Neuronal stem cell (in vitro differentiated cells): Measurements from ENCODE around the gene LRIG1.

Experiments
- DNase-seq: peaks from one replicate; pipeline ENCODE4 v3.0.0-alpha.2; 2013; ENCODE audit warnings: low spot score
- H2AFZ ChIP-seq: one replicate; pipeline ENCODE4 v1.6.1; 2013; ENCODE audit warnings: mild to moderate bottlenecking, low read length, inconsistent platforms
- H2AK5ac ChIP-seq: 2 replicates; pipeline ENCODE4 v1.6.1; 2013; ENCODE audit warnings: low read depth, mild to moderate bottlenecking, inconsistent platforms, low read length, moderate library complexity, mixed read lengths
- H2BK120ac ChIP-seq: 2 replicates; pipeline ENCODE4 v1.6.1; 2013; ENCODE audit warnings: low read depth, mild to moderate bottlenecking, inconsistent platforms, low read length, moderate library complexity, mixed read lengths
- H2BK12ac ChIP-seq: one replicate; pipeline ENCODE4 v1.6.1; 2013; ENCODE audit warnings: low read length, inconsistent platforms
- H2BK15ac ChIP-seq: 2 replicates; pipeline ENCODE4 v1.6.1; 2013; ENCODE audit warnings: mild to moderate bottlenecking, low read length, inconsistent platforms, mixed read lengths
- H2BK5ac ChIP-seq: one replicate; pipeline ENCODE4 v1.6.1; 2013; ENCODE audit warnings: inconsistent platforms, mild to moderate bottlenecking, low read length, moderate library complexity
- H3K14ac ChIP-seq: one replicate; pipeline ENCODE4 v1.6.1; 2013; ENCODE audit warnings: low read length, inconsistent platforms
- H3K18ac ChIP-seq: 2 replicates; pipeline ENCODE4 v1.6.1; 2013; ENCODE audit warnings: low read length, inconsistent platforms
- H3K23ac ChIP-seq: 2 replicates; pipeline ENCODE4 v1.6.1; 2013; ENCODE audit warnings: low read depth, mild to moderate bottlenecking, mixed read lengths, low read length, inconsistent platforms; ENCODE audit not compliant: poor library complexity
- H3K27ac ChIP-seq: replicated peaks from 3 replicates; pipeline ENCODE4 v1.5.1; 2013; ENCODE audit warnings: low read length, inconsistent platforms
- H3K27me3 ChIP-seq, 3 experiments: 2 replicates each; pipeline ENCODE4 v1.6.1; 2013; ENCODE audit warnings: low read length in 3 of 3, mild to moderate bottlenecking in 2 of 3, inconsistent platforms in 1 of 3, low read depth in 1 of 3, mixed read lengths in 1 of 3, moderate library complexity in 1 of 3; ENCODE audit not compliant: control insufficient read depth in 3 of 3, insufficient read depth in 3 of 3
- H3K36me3 ChIP-seq, 2 donors: replicated peaks in 1 of 2; 2 replicates each; pipeline ENCODE4 v1.6.1; 2013; ENCODE audit warnings: low read length in 2 of 2; ENCODE audit not compliant: control insufficient read depth in 2 of 2, insufficient read depth in 2 of 2
- H3K4ac ChIP-seq: 2 replicates; pipeline ENCODE4 v1.6.1; 2013; ENCODE audit warnings: inconsistent platforms, mild to moderate bottlenecking, low read length, moderate library complexity
- H3K4me1 ChIP-seq, 2 donors: 1 replicate in 1 of 2; 2 replicates in 1 of 2; pipeline ENCODE4 v1.6.1; 2013; ENCODE audit warnings: low read length in 2 of 2, low read depth in 1 of 2; ENCODE audit not compliant: control insufficient read depth in 2 of 2, insufficient read depth in 1 of 2
- H3K4me2 ChIP-seq: one replicate; pipeline ENCODE4 v1.6.1; 2013; ENCODE audit warnings: mild to moderate bottlenecking, low read length, inconsistent platforms; ENCODE audit not compliant: insufficient read depth, poor library complexity, severe bottlenecking
- H3K4me3 ChIP-seq, 2 donors: 2 replicates each; pipeline ENCODE4 v1.5.1; 2013; ENCODE audit warnings: low read length in 2 of 2, mild to moderate bottlenecking in 2 of 2, inconsistent platforms in 1 of 2, moderate library complexity in 1 of 2
- H3K79me1 ChIP-seq: one replicate; pipeline ENCODE4 v1.6.1; 2013; ENCODE audit warnings: low read depth, mild to moderate bottlenecking, inconsistent platforms, low read length, moderate library complexity
- H3K9ac ChIP-seq: one replicate; pipeline ENCODE4 v1.6.1; 2013; ENCODE audit warnings: mild to moderate bottlenecking, low read depth, low read length, inconsistent platforms; ENCODE audit not compliant: poor library complexity
- H3K9me3 ChIP-seq, 2 donors: replicated peaks in 1 of 2; 2 replicates each; pipeline versions ENCODE3 to v1.6.1; 2013; ENCODE audit warnings: low read length in 2 of 2, mild to moderate bottlenecking in 2 of 2, inconsistent platforms in 1 of 2, low read depth in 1 of 2, mixed read lengths in 1 of 2, moderate library complexity in 1 of 2; ENCODE audit not compliant: control insufficient read depth in 2 of 2, insufficient read depth in 1 of 2
- H4K8ac ChIP-seq: one replicate; pipeline ENCODE4 v1.6.1; 2013; ENCODE audit warnings: low read depth, mild to moderate bottlenecking, inconsistent platforms, low read length, moderate library complexity
- H4K91ac ChIP-seq: one replicate; pipeline ENCODE4 v1.6.1; 2013; ENCODE audit warnings: low read length, low read depth, mild to moderate bottlenecking, inconsistent platforms; ENCODE audit not compliant: poor library complexity
- WGBS, 2 donors: extraction: QIAGEN DNeasy Blood & Tissue Kit; methylation state at CpG; one replicate each; pipeline ENCODE4 v1.1.7; 2013; ENCODE audit warnings: missing lambda C conversion rate in 2 of 2, mixed read lengths in 1 of 2; ENCODE audit not compliant: insufficient read length in 2 of 2, insufficient replicate concordance in 1 of 2; ENCODE audit errors: extremely low coverage in 2 of 2; 5-methylcytosine and 5-hydroxymethylcytosine counted together

The LRIG1 gene

GRCh38 chr3:66506154-66506553 is 5.3 kb upstream of the LRIG1 start:
- Histone ChIP-seq H3K4me2 (no peak overlapping the region), H3K9me3 (no peaks in the 10 kb centered on the region), H2AFZ (no peak overlapping the region), H3K27me3 (no peaks in the 10 kb centered on the region), H3K9ac (no peak overlapping the region), H3K79me1 (no peaks in the 10 kb centered on the region), H2BK15ac (no peak overlapping the region), H3K27ac (no peak overlapping the region), H3K4ac (no peak overlapping the region), H3K36me3 (no peaks in the 10 kb centered on the region), H3K23ac (no peak overlapping the region), H2BK120ac (no peak overlapping the region), H2BK5ac (no peak overlapping the region), H3K14ac (no peak overlapping the region), H3K4me3 (no peak overlapping the region), H3K18ac (no peak overlapping the region), H2BK12ac (no peak overlapping the region), H2AK5ac (no peak overlapping the region), H4K8ac (no peak overlapping the region), H4K91ac (no peak overlapping the region), H3K4me1 (peaks cover 4 to 8% of the 10 kb centered on the region in 2 donors)
- no CpG with 5 or more reads among the region's 6 CpGs for WGBS, 2 donors
- DNase-seq: no peak

DNA sequence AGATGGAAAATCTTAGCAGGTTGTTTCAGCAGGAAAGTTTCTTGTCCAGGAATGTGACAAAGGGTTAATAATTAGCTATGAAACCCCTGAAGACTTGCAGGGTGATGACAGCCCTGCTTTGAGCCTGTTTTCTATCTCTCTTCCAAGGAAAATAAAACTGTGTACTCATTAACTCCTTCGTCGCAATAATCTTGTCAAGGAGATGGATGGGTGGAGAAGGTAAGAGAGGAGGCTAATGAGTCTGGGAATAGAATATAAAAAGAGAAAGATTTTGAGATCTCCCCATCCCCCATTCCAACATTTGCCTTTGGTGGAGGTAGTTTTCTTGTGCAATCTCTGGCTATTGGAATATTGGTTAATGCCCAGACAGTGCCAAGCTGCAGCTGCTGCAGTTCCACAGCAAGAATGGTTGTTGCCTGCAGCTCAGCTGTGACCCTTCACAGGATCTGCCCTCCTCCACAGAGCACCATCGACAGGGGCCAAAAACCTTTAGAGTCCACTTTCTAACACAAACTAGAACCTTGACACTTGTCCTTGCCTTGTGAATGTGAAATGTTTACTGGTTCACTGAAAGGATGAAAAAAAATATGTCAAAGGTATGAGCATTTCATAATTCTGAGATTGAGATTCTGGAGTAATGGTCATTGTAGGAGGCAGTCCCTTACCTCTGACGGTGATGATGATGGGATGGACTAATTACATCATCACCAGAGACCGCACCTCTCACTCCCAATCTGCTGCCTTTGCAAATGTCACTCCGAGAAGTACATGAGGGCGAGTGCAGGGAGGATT is 4.2 kb upstream of the LRIG1 start:
- no peak overlapping the region for H3K9ac ChIP-seq
- no CpG with 5 or more reads among the region's 7 CpGs for WGBS, 2 donors

DNA sequence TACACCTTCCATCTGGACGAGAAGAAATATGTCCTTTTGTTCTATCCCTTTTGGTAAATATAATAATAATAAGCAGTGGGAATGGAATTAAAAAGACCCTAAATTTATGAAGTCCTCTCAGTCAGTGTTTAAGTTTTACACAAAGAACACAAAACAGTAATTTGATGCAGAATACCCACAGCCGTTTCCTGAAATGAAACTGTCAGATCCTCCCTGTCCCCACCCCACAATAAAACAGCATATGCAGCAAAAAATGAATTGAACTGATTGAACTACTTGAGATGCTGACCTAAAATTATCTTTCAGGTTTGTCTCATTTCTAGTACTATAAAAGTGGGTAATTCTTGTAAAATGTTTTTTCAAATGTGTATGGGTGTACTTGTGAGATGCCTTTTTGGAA is 2.2 kb upstream of the LRIG1 start:
- H2AK5ac ChIP-seq: no peak overlapping the region
- DNase-seq: no peak
- H3K4ac ChIP-seq: no peak overlapping the region
- no peak overlapping the region for H4K91ac ChIP-seq
- no peak overlapping the region for H4K8ac ChIP-seq
- WGBS, 2 donors: no CpG with 5 or more reads among the region's 2 CpGs
- peak overlapping the region; percentile 18 for H2AFZ ChIP-seq
- H3K79me1 ChIP-seq: no peaks in the 10 kb centered on the region
- peaks cover 7 to 8% of the 10 kb centered on the region in 2 donors for H3K4me1 ChIP-seq
- H2BK12ac ChIP-seq: no peak overlapping the region
- no peaks in the 10 kb centered on the region for H3K27me3 ChIP-seq
- no peak overlapping the region for H3K4me3 ChIP-seq
- no peak overlapping the region for H3K27ac ChIP-seq
- H2BK5ac ChIP-seq: no peak overlapping the region
- no peak overlapping the region for H2BK15ac ChIP-seq
- no peaks in the 10 kb centered on the region for H3K9me3 ChIP-seq
- H3K14ac ChIP-seq: no peak overlapping the region
- no peak overlapping the region for H2BK120ac ChIP-seq
- no peaks in the 10 kb centered on the region for H3K36me3 ChIP-seq
- no peak overlapping the region for H3K23ac ChIP-seq
- H3K4me2 ChIP-seq: no peak overlapping the region
- no peak overlapping the region for H3K18ac ChIP-seq
- H3K9ac ChIP-seq: no peak overlapping the region

More for the DNA sequence above, 4.2 kb upstream of the LRIG1 start:
- no peak overlapping the region for H3K4ac ChIP-seq
- H3K4me3 ChIP-seq: no peak overlapping the region
- no peak overlapping the region for H3K18ac ChIP-seq
- H3K9me3 ChIP-seq: no peaks in the 10 kb centered on the region
- no peaks in the 10 kb centered on the region for H3K36me3 ChIP-seq
- H4K91ac ChIP-seq: no peak overlapping the region
- H3K27me3 ChIP-seq: no peaks in the 10 kb centered on the region
- no peaks in the 10 kb centered on the region for H3K79me1 ChIP-seq
- H2BK120ac ChIP-seq: no peak overlapping the region
- H2BK5ac ChIP-seq: no peak overlapping the region
- DNase-seq: no peak
- no peak overlapping the region for H3K23ac ChIP-seq
- H3K4me2 ChIP-seq: no peak overlapping the region
- H2AK5ac ChIP-seq: no peak overlapping the region
- H3K14ac ChIP-seq: no peak overlapping the region
- no peak overlapping the region for H2AFZ ChIP-seq
- no peak overlapping the region for H3K27ac ChIP-seq
- H2BK12ac ChIP-seq: no peak overlapping the region
- peaks cover 4 to 8% of the 10 kb centered on the region in 2 donors for H3K4me1 ChIP-seq
- H4K8ac ChIP-seq: no peak overlapping the region
- H2BK15ac ChIP-seq: no peak overlapping the region

GRCh38 chr3:66502245-66502874 is 1.5 kb upstream of the LRIG1 start:
- Histone ChIP-seq H4K8ac (no peak overlapping the region), H3K4me1 (peaks cover 8 to 13% of the 10 kb centered on the region in 2 donors), H3K9me3 (no peaks in the 10 kb centered on the region), H3K4ac (no peak overlapping the region), H3K4me3 (no peak overlapping the region), H2BK15ac (no peak overlapping the region), H3K18ac (no peak overlapping the region), H2BK120ac (no peak overlapping the region), H2BK5ac (no peak overlapping the region), H2BK12ac (no peak overlapping the region), H3K14ac (no peak overlapping the region), H2AK5ac (no peak overlapping the region), H3K9ac (no peak overlapping the region), H3K79me1 (no peaks in the 10 kb centered on the region), H3K4me2 (no peak overlapping the region), H2AFZ (no peak overlapping the region), H3K36me3 (no peaks in the 10 kb centered on the region), H3K27ac (no peak overlapping the region), H3K27me3 (no peaks in the 10 kb centered on the region), H3K23ac (no peak overlapping the region), H4K91ac (no peak overlapping the region)
- DNase-seq: no peak
- WGBS, 2 donors: no CpG with 5 or more reads among the region's 6 CpGs
